22Rv1 (cell line): ENCODE results near the gene TXK.

Experiments
- ZFX ChIP-seq: fragments of 450-650 bp; IDR thresholded peaks from 2 replicates; pipeline ENCODE4 v1.6.1; 2017; ENCODE audit warnings: antibody characterized with exemption, borderline replicate concordance
- TF ChIP-seq, protein P1 (sequence below): fragments of 450-650 bp; IDR thresholded peaks from 2 replicates; pipeline ENCODE4 v1.5.1; 2017; ENCODE audit warnings: mild to moderate bottlenecking

DNA sequence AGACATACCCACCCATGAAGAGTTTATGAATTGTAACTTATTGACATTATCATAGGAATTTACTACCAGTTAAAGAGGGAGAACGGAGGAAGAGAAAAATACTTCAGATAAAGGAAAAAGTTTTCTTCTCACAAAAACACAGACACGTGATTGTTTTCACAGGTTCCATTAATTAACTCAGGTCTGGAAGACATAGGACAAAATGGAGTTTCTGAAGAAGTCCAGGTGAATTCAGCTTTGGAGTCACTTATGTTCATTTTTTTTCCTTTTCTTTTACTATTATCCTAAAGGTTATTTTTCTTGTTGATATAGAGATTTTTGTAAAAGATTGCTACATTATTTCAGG is 97.0 kb downstream of the TXK start:
- TF ChIP-seq, protein P1, sequence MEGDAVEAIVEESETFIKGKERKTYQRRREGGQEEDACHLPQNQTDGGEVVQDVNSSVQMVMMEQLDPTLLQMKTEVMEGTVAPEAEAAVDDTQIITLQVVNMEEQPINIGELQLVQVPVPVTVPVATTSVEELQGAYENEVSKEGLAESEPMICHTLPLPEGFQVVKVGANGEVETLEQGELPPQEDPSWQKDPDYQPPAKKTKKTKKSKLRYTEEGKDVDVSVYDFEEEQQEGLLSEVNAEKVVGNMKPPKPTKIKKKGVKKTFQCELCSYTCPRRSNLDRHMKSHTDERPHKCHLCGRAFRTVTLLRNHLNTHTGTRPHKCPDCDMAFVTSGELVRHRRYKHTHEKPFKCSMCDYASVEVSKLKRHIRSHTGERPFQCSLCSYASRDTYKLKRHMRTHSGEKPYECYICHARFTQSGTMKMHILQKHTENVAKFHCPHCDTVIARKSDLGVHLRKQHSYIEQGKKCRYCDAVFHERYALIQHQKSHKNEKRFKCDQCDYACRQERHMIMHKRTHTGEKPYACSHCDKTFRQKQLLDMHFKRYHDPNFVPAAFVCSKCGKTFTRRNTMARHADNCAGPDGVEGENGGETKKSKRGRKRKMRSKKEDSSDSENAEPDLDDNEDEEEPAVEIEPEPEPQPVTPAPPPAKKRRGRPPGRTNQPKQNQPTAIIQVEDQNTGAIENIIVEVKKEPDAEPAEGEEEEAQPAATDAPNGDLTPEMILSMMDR, result no peak
- no peak for TF ChIP-seq ZFX
